ENCODE data around the gene CELSR1. TPM values are rescaled to one million over a fixed set of nuclear protein-coding genes. Genes with fewer than 3 reads are reported as not detected.

CELSR1 gene
- polyA plus RNA-seq, 1 donor = 2.4 TPM

DNA sequence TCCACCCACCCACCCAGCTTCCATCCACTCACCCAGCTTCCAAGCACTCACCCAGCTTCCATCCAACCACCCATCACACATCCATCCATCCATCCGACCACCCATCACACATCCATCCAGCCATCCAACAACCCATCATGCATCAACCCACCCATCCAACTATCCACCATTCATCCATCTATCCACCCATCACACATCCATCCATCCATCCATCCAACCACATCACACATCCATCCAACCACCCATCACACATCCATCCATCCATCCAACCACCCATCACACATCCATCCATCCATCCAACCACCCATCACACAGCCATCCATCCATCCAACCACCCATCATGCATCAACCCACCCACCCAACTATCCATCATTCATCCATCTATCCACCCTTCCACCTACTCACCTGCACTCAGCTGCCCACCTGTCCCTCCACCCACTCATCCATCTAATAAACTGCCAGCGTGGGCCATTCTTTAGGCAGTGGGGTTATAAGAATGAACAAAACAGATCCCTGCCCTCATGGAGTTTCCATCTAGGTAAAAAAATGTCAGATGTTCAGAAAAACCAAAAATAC lies 88.2 kb downstream of the CELSR1 start:
- DNase-seq (ENCODE audit: low read depth) = no peak

DNA sequence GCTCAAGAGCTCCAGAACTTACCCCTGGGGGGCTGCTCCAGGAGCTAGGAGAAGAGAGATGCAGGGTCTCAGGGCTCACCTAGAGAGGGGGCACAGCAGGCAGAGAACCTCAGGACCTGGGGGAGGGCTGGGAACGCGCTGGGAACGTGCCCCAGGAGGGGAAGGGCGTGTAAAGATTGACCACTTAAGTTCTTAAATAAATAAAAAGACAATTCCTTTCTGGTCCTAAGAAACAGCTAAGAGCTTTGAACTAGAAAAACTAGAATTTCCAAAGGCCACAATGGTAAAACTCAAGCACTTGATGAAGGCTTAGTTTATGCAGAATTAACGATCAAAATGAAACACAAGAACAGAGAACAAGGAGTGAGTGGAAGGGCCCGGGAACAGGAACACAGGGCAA lies 89.1 kb downstream of the CELSR1 start:
- no peak for DNase-seq (ENCODE audit: low read depth)

DNA sequence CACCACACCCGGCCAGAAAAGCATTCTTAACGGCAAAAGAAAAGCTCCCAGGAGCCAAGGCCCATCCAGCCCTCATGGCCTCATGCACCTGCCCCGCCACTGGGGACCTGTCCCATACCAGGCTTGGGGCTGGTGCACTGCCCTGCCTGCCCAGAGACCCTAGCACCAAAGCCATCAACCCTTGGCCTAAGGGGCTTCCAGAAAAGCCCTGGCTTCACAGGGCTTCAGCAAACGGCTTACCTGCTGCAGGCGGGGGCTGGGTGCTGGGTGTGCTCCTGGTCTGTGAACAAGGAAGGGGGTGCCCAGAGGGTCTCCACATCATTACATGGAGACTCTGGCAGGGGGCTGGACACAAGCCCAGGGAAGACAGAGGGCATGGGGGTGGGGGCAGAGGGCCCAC lies 89.5 kb downstream of the CELSR1 start:
- no peak for DNase-seq (ENCODE audit: low read depth)

GRCh38 chr22:46446799-46447198 lies 90.6 kb downstream of the CELSR1 start:
- DNase-seq (ENCODE audit: low read depth) = no peak

GRCh38 chr22:46445771-46446420 lies 91.5 kb downstream of the CELSR1 start:
- DNase-seq (ENCODE audit: low read depth) = no peak

DNA sequence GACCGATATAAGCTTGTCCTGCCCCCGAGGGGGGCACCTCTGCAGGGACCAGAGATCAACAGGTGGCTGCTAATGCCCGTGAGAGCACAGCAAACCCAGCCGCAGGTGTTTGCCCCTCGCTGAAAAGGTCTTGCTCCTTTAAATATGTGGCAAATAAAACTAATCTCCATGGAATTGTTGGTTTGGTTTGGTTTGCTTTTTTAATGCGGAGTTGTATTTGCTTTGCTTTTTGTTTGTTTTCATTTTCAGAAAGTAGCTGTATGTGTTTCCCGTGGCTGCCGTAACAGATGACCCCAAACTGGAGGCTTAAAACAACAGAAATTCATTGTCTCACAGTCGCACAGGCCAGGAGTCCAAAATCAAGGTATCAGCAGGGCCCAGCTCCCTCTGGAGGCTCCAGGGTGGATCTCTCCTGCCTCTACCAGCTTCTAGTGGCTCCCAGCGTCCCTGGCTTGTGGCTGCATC lies 93.0 kb downstream of the CELSR1 start:
- DNase-seq (ENCODE audit: low read depth) = no peak

GRCh38 chr22:46443850-46444389 lies 93.5 kb downstream of the CELSR1 start:
- DNase-seq (ENCODE audit: low read depth) = no peak

DNA sequence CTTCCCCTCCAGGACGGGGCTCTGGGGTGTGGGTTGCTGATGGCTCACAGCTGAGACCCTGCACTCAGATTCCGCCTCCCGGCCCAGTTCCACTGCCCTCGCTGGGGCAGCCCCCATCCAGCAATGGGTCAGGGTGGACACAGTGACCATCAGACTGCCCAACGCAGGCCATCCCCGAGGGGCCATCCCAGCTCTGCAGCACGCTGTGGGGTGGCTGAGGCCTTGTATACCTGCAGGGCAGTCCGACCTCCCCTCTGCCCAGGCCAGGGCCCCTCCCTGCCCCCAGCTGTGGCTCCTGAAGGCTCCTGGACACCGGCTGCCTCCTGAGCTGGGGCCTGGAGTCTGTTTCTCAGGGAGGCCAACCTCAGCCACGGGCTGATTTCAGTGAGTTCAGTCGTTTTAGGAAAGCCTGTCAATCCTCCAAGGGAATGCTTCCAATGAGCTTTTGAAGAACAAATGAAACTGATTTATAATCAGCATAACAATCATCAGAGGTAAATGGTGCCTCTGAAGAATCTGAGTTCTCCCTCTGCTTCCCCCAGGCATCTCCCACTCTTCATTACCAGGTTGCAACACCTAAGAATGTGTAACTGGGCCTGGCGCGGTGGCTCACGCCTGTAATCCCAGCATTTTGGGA lies 95.1 kb downstream of the CELSR1 start:
- DNase-seq (ENCODE audit: low read depth) = no peak

GRCh38 chr22:46439576-46440465 lies 97.6 kb downstream of the CELSR1 start:
- no peak for DNase-seq (ENCODE audit: low read depth)

DNA sequence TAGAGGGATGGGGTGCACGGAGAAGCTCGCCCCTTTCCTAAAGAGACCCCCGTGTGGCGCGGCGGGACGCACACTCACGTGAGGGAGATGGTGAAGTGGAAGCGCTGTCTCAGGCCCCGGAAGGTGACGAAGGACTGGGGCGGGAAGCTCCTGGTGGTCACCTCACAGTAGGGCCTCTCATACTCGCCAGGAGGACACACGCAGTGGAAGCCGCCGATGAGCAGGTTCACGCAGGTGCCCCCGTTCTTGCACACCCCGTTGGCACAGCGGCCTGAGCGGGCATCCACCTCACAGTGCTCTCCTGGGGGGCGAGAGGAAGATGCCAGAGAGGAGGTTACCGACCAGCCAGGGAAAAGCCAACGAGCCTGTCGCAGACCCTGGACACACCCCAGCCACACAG lies 98.3 kb downstream of the CELSR1 start:
- DNase-seq (ENCODE audit: low read depth) = no peak

- no peak for DNase-seq (ENCODE audit: low read depth)
Measured at GRCh38 chr22:46437671-46438440, 99.6 kb downstream of the CELSR1 start.

GRCh38 chr22:46436595-46437175 lies 100.7 kb downstream of the CELSR1 start:
- no peak for DNase-seq (ENCODE audit: low read depth)

GRCh38 chr22:46433318-46433717 lies 104.1 kb downstream of the CELSR1 start:
- DNase-seq (ENCODE audit: low read depth) = no peak

DNA sequence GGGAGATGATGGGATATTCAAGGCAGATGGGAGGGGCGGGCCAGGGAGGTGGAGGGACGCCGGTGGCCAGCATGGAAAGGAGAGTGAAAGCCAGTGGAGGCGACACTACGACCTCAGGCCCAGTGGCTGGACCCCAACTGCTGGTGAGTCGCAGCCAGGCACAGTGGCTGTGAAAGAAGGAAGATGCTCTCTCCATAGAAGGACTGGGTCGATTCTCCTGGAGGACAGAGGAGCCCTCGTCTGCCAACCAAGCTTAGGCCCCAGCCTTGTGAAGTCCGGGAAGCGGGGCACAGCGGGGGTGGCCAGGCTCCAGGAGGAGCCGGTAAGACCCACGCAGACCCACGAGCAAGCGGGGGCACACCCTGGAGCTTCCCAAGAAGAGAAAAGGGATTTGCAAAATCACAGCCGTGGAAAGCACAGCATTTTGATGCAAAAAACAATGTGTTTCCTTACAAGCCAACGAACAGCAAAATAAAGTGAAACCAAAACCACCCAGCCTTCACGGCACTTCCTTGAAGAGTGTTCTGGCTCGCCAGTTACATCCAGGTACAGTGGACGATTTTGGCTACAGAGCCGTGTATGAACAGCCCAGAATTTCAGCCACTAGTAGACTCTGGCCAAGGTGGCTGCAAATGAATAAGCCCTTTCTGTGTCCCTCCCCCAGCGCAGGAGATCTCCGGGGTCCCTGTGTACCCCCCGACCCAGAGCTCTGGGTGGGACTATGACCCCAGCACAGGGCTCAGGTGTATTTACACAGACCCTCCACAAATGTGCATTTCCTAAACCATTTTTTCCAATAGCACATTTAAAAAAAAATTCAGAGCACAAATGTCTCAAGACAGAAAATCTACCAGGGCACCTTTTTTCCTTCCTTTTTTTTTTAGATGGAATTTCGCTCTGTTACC lies 105.0 kb downstream of the CELSR1 start:
- no peak for DNase-seq (ENCODE audit: low read depth)

- DNase-seq (ENCODE audit: low read depth) = no peak
Measured at GRCh38 chr22:46430961-46431838, 106.2 kb downstream of the CELSR1 start.

GRCh38 chr22:46429325-46429853 lies 108.0 kb downstream of the CELSR1 start:
- no peak for DNase-seq (ENCODE audit: low read depth)

DNA sequence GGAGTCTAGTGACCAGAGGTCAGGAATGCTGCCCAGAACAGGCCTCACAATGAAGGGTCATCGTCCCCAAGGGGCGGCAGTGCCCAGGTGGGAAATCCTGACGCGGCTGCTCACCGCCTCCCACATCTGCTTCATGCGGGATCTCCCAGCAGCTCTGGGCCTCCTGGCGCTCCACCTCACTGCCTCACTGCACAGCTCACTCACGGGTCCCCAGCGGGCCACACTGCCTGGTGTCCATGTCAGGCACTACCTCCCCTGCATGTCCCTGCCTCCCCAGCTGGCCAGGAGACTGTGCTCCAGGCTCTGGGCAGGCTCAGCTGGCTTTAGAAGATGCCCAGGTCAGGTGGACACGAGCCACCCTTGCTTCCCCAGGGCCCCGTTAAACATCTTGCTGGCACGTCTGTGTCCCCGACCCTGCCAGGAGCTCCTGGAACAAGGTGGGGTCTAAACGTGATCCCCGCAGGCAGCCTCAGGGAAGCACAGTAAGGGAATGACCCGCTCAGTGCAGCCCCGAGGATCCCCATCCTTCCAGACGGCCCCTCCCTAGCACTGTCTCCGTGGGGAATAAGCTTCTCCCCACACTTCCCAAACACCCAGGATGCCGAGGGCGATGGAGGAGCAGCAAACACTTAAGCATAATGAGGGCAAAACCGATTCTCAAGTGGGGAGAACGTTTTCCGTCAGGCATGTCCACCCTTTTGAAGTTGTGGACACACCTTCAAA lies 108.7 kb downstream of the CELSR1 start:
- DNase-seq (ENCODE audit: low read depth) = no peak

DNA sequence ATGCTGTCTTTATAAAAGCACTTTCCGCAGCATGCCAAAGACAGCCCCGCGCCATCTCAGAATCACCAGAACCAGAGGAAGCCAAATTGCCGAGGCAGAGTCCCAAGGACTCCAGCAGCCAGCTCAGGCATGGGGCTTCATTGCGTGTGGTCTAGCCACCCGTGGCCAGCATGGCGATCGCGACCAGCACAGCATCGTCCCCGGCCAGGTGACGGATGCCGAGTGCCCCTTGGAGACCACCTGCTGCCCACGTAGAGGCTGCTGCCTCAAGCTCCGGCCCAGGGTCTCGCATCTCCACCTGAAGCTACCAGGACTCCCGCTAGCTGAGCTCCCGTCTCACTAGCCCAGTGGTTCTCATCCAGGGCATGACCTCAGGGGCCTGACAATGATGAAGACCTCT lies 109.2 kb downstream of the CELSR1 start:
- no peak for DNase-seq (ENCODE audit: low read depth)
